Liver (tissue), 9 donors: ENCODE results near the gene TPBGL. TPM values are rescaled to one million over a fixed set of nuclear protein-coding genes. Genes with fewer than 3 reads are reported as not detected.

ENCODE experiments used
- DNase-seq: peaks from one replicate; pipeline ENCODE4 v3.0.0-alpha.2; 2017; ENCODE audit warnings: low spot score
- H3K27ac ChIP-seq, 2 donors: one replicate each; pipeline ENCODE4 v1.7.0; 2013; ENCODE audit warnings: inconsistent platforms in 2 of 2, low read length in 2 of 2, control low read depth in 1 of 2, low read depth in 1 of 2, mild to moderate bottlenecking in 1 of 2
- H3K27me3 ChIP-seq, 4 donors: one replicate each; pipeline versions ENCODE4 v1.6.1 to v1.7.0; 2013; ENCODE audit warnings: low read length in 3 of 4, inconsistent platforms in 1 of 4, mild to moderate bottlenecking in 1 of 4, moderate library complexity in 1 of 4; ENCODE audit not compliant: control insufficient read depth in 4 of 4, insufficient read depth in 4 of 4
- H3K36me3 ChIP-seq, 4 donors: one replicate each; pipeline versions ENCODE4 v1.6.1 to v1.7.0; 2013; ENCODE audit warnings: low read length in 3 of 4, mild to moderate bottlenecking in 3 of 4, low read depth in 1 of 4, moderate library complexity in 1 of 4; ENCODE audit not compliant: control insufficient read depth in 4 of 4, insufficient read depth in 3 of 4
- H3K4me1 ChIP-seq, 4 donors: one replicate each; pipeline versions ENCODE4 v1.6.1 to v1.7.0; 2013; ENCODE audit warnings: low read length in 3 of 4, mild to moderate bottlenecking in 3 of 4, moderate library complexity in 1 of 4; ENCODE audit not compliant: control insufficient read depth in 4 of 4, insufficient read depth in 4 of 4
- H3K4me3 ChIP-seq, 3 donors: one replicate each; pipeline versions ENCODE4 v1.6.1 to v1.7.0; 2013; ENCODE audit warnings: low read length in 3 of 3, control low read depth in 1 of 3, low read depth in 1 of 3, mild to moderate bottlenecking in 1 of 3
- H3K9ac ChIP-seq, 2 donors: one replicate each; pipeline ENCODE4 v1.7.0; 2013; ENCODE audit warnings: low read length in 2 of 2, mild to moderate bottlenecking in 2 of 2, moderate library complexity in 2 of 2, control low read depth in 1 of 2, low read depth in 1 of 2
- H3K9me3 ChIP-seq, 4 donors: one replicate each; pipeline versions ENCODE4 v1.6.1 to v1.7.0; 2013; ENCODE audit warnings: low read length in 3 of 4; ENCODE audit not compliant: control insufficient read depth in 4 of 4
- EGR1 ChIP-seq, 2 donors: IDR thresholded peaks; 2 replicates each; pipeline ENCODE4 v1.6.1; 2016 to 2018; ENCODE audit warnings: antibody characterized with exemption in 2 of 2, low read depth in 2 of 2
- FOXA1 ChIP-seq: IDR thresholded peaks from 2 replicates; pipeline ENCODE4 v1.6.1; 2016; ENCODE audit warnings: antibody characterized with exemption
- FOXA2 ChIP-seq: IDR thresholded peaks from 2 replicates; pipeline ENCODE4 v1.6.1; 2016; ENCODE audit warnings: antibody characterized with exemption
- GABPA ChIP-seq, 2 donors: IDR thresholded peaks in 1 of 2; conservative IDR thresholded peaks in 1 of 2; 2 replicates each; pipeline ENCODE4 v1.6.1; 2016; ENCODE audit warnings: antibody characterized with exemption in 2 of 2, mild to moderate bottlenecking in 1 of 2, moderate library complexity in 1 of 2
- HNF4A ChIP-seq, 2 donors: conservative IDR thresholded peaks; 2 replicates each; pipeline ENCODE4 v1.6.1; 2016; ENCODE audit warnings: antibody characterized with exemption in 2 of 2, mild to moderate bottlenecking in 2 of 2
- HNF4G ChIP-seq: IDR thresholded peaks from 2 replicates; pipeline ENCODE4 v1.6.1; 2016; ENCODE audit warnings: antibody characterized with exemption
- JUND ChIP-seq, 2 donors: IDR thresholded peaks; 2 replicates each; pipeline ENCODE4 v1.6.1; 2016; ENCODE audit warnings: antibody characterized with exemption in 2 of 2
- NR2F2 ChIP-seq: IDR thresholded peaks from 2 replicates; pipeline ENCODE4 v1.6.1; 2016; ENCODE audit warnings: antibody characterized with exemption
- RAD21 ChIP-seq, 2 donors: IDR thresholded peaks; 2 replicates each; pipeline ENCODE4 v1.6.1; 2016; ENCODE audit warnings: antibody characterized with exemption in 2 of 2, mild to moderate bottlenecking in 2 of 2
- RXRA ChIP-seq, 2 donors: IDR thresholded peaks; 2 replicates each; pipeline ENCODE4 v1.6.1; 2017 to 2018; ENCODE audit warnings: antibody characterized with exemption in 2 of 2, mild to moderate bottlenecking in 1 of 2
- SP1 ChIP-seq: IDR thresholded peaks from 2 replicates; pipeline ENCODE4 v1.6.1; 2018; ENCODE audit warnings: antibody characterized with exemption, mild to moderate bottlenecking
- TAF1 ChIP-seq: conservative IDR thresholded peaks from 2 replicates; pipeline ENCODE4 v1.6.1; 2016; ENCODE audit warnings: antibody characterized with exemption, mild to moderate bottlenecking
- YY1 ChIP-seq: IDR thresholded peaks from 2 replicates; pipeline ENCODE4 v1.6.1; 2016; ENCODE audit warnings: antibody characterized with exemption, mild to moderate bottlenecking
- WGBS: extraction: QIAGEN DNeasy Blood & Tissue Kit; methylation state at CpG from one replicate; pipeline ENCODE4 v1.1.7; 2013; 5-methylcytosine and 5-hydroxymethylcytosine counted together
- polyA plus RNA-seq, 2 donors: library from polyadenylated mRNA; stranded (reverse) in 1 of 2; unstranded in 1 of 2; fragments of 200-250 nt in 1 of 2; fragments of >200 nt in 1 of 2; fragmentation: Nextera tagmentation in 1 of 2; extraction: Ambion mirVana in 1 of 2; gene quantifications; one replicate each; pipeline versions ENCODE4 v1.2.1 to v1.2.3, GENCODE V29; 2013 to 2015
- total RNA-seq, 2 donors: library from RNA; depleted of rRNA; stranded (reverse); fragments of >200 nt; gene quantifications; one replicate each; pipeline ENCODE4 v1.2.3, GENCODE V29; 2014
- TF ChIP-seq, protein P1 (sequence below): fragments of 150-350 bp; IDR thresholded peaks from 2 replicates; pipeline ENCODE4 v1.5.1; 2017; ENCODE audit warnings: improper control_type of control experiment, low read depth, low read length; ENCODE audit not compliant: missing input control
- TF ChIP-seq, protein P2 (sequence below): IDR thresholded peaks from 2 replicates; pipeline ENCODE4 v1.6.1; 2016; ENCODE audit warnings: antibody characterized with exemption
- TF ChIP-seq, protein P3 (sequence below): IDR thresholded peaks from 2 replicates; pipeline ENCODE4 v1.6.1; 2016; ENCODE audit warnings: antibody characterized with exemption
- TF ChIP-seq, protein P4 (sequence below): IDR thresholded peaks from 2 replicates; pipeline ENCODE4 v1.6.1; 2016; ENCODE audit warnings: antibody characterized with exemption
- TF ChIP-seq, protein P5 (sequence below): IDR thresholded peaks from 2 replicates; pipeline ENCODE4 v1.6.1; 2016; ENCODE audit warnings: antibody characterized with exemption, mild to moderate bottlenecking
- donor health status: healthy.
- donor health status: healthy.
- donor health status: healthy.
- donor health status: healthy.
- donor health status: healthy.

TPBGL gene, protein sequence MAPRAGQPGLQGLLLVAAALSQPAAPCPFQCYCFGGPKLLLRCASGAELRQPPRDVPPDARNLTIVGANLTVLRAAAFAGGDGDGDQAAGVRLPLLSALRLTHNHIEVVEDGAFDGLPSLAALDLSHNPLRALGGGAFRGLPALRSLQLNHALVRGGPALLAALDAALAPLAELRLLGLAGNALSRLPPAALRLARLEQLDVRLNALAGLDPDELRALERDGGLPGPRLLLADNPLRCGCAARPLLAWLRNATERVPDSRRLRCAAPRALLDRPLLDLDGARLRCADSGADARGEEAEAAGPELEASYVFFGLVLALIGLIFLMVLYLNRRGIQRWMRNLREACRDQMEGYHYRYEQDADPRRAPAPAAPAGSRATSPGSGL
- total RNA-seq (not detected), polyA plus RNA-seq (under 1 TPM in 1 of 2 donors, not detected in 1; 0.05 TPM)

DNA sequence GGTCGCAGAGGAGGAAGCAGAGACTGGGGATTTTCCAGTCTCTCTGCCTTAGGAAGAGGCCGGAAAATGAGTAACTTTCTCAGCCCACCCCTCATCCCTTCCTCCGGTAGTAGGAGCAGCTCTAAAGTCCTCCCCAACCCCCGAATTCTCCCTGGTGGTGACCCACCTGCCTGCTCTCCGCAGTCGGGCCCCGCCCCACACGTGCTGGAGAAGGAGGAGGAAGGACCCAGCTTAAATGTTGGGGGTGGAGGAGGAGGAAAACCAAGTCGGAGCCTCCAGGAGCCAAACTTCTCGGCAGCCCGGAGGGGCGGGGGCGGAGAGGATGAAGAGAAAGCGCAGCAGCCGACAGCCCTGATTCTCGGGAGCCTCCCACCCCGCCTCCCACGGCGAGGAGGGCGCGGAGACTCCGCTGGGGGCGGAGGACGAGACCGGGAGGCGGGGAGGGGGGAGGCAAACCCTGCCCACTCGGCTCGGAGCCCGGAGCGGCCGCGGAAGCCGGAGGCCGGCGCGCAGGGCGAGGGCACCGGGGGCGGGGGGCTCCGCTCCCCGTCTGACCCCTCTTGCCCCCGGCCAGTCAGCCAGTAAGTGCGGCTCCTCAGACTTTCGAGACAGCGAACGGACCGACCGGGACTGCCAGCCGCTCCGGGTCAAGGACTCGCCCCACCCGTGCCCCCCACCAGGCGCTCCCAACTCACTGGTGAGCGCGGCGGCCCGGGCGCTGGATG, at the start of gene TPBGL:
Gene TPBGL, plus strand, starts transcription at position 464 of the 725 bp plus-strand sequence. CDS start 276 bp downstream, outside the sequence.
- H3K27me3 ChIP-seq, result peaks cover 0 to 11% (median 5%) of the 10 kb centered on the region in 4 donors
- no peak within 1 kb of the TSS for H3K27ac ChIP-seq
- no peak within 1 kb of the TSS for H3K9ac ChIP-seq

DNA sequence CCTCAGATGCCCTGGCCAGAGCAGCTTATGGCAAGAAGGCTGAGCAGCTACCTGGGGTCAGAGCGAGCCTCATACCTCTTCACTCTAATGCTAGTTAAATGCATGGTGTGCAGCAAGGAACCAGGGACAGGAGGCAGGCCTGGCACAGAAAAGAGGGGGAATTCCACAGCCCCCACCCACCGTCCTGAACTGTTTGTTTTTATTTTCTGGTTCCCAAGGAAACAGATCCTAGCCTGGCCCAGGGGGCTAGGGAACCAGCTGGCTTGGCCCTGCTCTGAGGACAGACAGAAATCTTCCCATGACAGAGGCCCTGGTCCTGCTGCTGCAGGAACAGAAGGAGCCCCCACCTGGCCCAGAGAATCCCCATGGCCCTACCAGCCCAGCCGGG, 49.2 kb upstream of the TPBGL start:
- H3K4me1 ChIP-seq, result peaks cover 15 to 61% (median 45%) of the 10 kb centered on the region in 4 donors
- H3K27me3 ChIP-seq, result no peaks in the 10 kb centered on the region
- H3K36me3 ChIP-seq, result peaks cover 5 to 36% (median 35%) of the 10 kb centered on the region in 4 donors
- no peak overlapping the region for H3K4me3 ChIP-seq
- H3K9ac ChIP-seq, result no peak overlapping the region
- 64% methylated on average over 3 of the region's 3 CpGs for WGBS
- H3K27ac ChIP-seq, result no peak overlapping the region
- TF ChIP-seq, protein P1, sequence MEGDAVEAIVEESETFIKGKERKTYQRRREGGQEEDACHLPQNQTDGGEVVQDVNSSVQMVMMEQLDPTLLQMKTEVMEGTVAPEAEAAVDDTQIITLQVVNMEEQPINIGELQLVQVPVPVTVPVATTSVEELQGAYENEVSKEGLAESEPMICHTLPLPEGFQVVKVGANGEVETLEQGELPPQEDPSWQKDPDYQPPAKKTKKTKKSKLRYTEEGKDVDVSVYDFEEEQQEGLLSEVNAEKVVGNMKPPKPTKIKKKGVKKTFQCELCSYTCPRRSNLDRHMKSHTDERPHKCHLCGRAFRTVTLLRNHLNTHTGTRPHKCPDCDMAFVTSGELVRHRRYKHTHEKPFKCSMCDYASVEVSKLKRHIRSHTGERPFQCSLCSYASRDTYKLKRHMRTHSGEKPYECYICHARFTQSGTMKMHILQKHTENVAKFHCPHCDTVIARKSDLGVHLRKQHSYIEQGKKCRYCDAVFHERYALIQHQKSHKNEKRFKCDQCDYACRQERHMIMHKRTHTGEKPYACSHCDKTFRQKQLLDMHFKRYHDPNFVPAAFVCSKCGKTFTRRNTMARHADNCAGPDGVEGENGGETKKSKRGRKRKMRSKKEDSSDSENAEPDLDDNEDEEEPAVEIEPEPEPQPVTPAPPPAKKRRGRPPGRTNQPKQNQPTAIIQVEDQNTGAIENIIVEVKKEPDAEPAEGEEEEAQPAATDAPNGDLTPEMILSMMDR, result no peak
- no peak for TF ChIP-seq TAF1
- no peak for TF ChIP-seq JUND (IDR thresholded peaks at IDR 0.05)
- TF ChIP-seq, protein P2, sequence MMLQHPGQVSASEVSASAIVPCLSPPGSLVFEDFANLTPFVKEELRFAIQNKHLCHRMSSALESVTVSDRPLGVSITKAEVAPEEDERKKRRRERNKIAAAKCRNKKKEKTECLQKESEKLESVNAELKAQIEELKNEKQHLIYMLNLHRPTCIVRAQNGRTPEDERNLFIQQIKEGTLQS, result no peak
- TF ChIP-seq FOXA1, result no peak
- no peak for TF ChIP-seq SP1
- TF ChIP-seq YY1, result no peak
- TF ChIP-seq, protein P3, sequence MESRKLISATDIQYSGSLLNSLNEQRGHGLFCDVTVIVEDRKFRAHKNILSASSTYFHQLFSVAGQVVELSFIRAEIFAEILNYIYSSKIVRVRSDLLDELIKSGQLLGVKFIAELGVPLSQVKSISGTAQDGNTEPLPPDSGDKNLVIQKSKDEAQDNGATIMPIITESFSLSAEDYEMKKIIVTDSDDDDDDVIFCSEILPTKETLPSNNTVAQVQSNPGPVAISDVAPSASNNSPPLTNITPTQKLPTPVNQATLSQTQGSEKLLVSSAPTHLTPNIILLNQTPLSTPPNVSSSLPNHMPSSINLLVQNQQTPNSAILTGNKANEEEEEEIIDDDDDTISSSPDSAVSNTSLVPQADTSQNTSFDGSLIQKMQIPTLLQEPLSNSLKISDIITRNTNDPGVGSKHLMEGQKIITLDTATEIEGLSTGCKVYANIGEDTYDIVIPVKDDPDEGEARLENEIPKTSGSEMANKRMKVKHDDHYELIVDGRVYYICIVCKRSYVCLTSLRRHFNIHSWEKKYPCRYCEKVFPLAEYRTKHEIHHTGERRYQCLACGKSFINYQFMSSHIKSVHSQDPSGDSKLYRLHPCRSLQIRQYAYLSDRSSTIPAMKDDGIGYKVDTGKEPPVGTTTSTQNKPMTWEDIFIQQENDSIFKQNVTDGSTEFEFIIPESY, result no peak
- no peak for TF ChIP-seq RAD21 (IDR thresholded peaks at IDR 0.05)
- no peak for TF ChIP-seq HNF4G
- no peak for TF ChIP-seq HNF4A (conservative IDR thresholded peaks at IDR 0.05)
- TF ChIP-seq, protein P4, sequence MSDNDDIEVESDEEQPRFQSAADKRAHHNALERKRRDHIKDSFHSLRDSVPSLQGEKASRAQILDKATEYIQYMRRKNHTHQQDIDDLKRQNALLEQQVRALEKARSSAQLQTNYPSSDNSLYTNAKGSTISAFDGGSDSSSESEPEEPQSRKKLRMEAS, result no peak
- TF ChIP-seq, protein P5, sequence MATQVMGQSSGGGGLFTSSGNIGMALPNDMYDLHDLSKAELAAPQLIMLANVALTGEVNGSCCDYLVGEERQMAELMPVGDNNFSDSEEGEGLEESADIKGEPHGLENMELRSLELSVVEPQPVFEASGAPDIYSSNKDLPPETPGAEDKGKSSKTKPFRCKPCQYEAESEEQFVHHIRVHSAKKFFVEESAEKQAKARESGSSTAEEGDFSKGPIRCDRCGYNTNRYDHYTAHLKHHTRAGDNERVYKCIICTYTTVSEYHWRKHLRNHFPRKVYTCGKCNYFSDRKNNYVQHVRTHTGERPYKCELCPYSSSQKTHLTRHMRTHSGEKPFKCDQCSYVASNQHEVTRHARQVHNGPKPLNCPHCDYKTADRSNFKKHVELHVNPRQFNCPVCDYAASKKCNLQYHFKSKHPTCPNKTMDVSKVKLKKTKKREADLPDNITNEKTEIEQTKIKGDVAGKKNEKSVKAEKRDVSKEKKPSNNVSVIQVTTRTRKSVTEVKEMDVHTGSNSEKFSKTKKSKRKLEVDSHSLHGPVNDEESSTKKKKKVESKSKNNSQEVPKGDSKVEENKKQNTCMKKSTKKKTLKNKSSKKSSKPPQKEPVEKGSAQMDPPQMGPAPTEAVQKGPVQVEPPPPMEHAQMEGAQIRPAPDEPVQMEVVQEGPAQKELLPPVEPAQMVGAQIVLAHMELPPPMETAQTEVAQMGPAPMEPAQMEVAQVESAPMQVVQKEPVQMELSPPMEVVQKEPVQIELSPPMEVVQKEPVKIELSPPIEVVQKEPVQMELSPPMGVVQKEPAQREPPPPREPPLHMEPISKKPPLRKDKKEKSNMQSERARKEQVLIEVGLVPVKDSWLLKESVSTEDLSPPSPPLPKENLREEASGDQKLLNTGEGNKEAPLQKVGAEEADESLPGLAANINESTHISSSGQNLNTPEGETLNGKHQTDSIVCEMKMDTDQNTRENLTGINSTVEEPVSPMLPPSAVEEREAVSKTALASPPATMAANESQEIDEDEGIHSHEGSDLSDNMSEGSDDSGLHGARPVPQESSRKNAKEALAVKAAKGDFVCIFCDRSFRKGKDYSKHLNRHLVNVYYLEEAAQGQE, result no peak
- no peak for TF ChIP-seq EGR1 (IDR thresholded peaks at IDR 0.05; ENCODE audit: low read depth in 2 of 2)
- TF ChIP-seq RXRA (IDR thresholded peaks at IDR 0.05), result no peak
- TF ChIP-seq GABPA (IDR thresholded peaks at IDR 0.05 in 1 of 2, conservative IDR thresholded peaks at IDR 0.05 in 1 of 2), result no peak
- no peak for TF ChIP-seq FOXA2
- TF ChIP-seq NR2F2, result no peak
- H3K9me3 ChIP-seq, result no peaks in the 10 kb centered on the region
- no peak for DNase-seq

More for the DNA sequence above, at the start of gene TPBGL:
- peaks cover 4 to 23% (median 16%) of the 10 kb centered on the region in 4 donors for H3K4me1 ChIP-seq
- H3K9me3 ChIP-seq, result peaks cover 0 to 5% (median 0%) of the 10 kb centered on the region in 4 donors
- 5% methylated on average over 58 of the region's 58 CpGs for WGBS
- peak within 1 kb of the TSS; percentile 21 to 55 (median 52) for H3K4me3 ChIP-seq
- DNase-seq, result no peak
- TF ChIP-seq FOXA2 (no peak), EGR1 (IDR thresholded peaks at IDR 0.05; ENCODE audit: low read depth in 2 of 2) (no peak), HNF4A (conservative IDR thresholded peaks at IDR 0.05) (no peak), SP1 (no peak), HNF4G (no peak), FOXA1 (no peak), NR2F2 (no peak)
- TF ChIP-seq, protein P1, result no peak
- H3K36me3 ChIP-seq, result no peaks in the 10 kb centered on the region
